Epithelial cell of proximal tubule (primary cell): ENCODE results near the gene MAST4. TPM values are rescaled to one million over a fixed set of nuclear protein-coding genes. Genes with fewer than 3 reads are reported as not detected.
A peak's percentile ranks its signal among the peaks of the same experiment; 100 is the strongest.

Experiments used
- DNase-seq: peaks from one replicate; pipeline ENCODE4 v3.0.0-alpha.2; 2011; ENCODE audit warnings: low read depth
- H3K4me3 ChIP-seq: 2 replicates; pipeline ENCODE4 v1.5.1; 2011; ENCODE audit warnings: low read depth, mild to moderate bottlenecking, low read length
- CTCF ChIP-seq: conservative IDR thresholded peaks from 2 replicates; pipeline ENCODE4 v1.5.1; 2012; ENCODE audit warnings: low read depth, mild to moderate bottlenecking, low read length
- total RNA-seq: library from RNA; depleted of rRNA; stranded (reverse); fragments of >200 nt; gene quantifications from 2 replicates; pipeline ENCODE4 v1.2.3, GENCODE V29; 2015

The MAST4 gene
- total RNA-seq, 1 donor from 2014 or later: 17.3 TPM

- DNase-seq: no peak
- no peak for TF ChIP-seq CTCF
- no peak overlapping the region for H3K4me3 ChIP-seq
Measured at GRCh38 chr5:66987540-66987939, 391.3 kb downstream of the MAST4 start.

- no peak overlapping the region for H3K4me3 ChIP-seq
- peak; percentile 79 for TF ChIP-seq CTCF
- no peak for DNase-seq
Measured at GRCh38 chr5:66987949-66988838, 392.0 kb downstream of the MAST4 start.

- DNase-seq: peak; percentile 82
- TF ChIP-seq CTCF: no peak
- H3K4me3 ChIP-seq: no peak overlapping the region
Measured at GRCh38 chr5:66989286-66989685, 393.1 kb downstream of the MAST4 start.

GRCh38 chr5:66989781-66990180 lies 393.6 kb downstream of the MAST4 start:
- no peak for DNase-seq

GRCh38 chr5:66991746-66992145 lies 395.6 kb downstream of the MAST4 start:
- no peak for TF ChIP-seq CTCF
- H3K4me3 ChIP-seq: no peak overlapping the region
- DNase-seq: no peak

More at GRCh38 chr5:66989781-66990180, 393.6 kb downstream of the MAST4 start:
- no peak for TF ChIP-seq CTCF
- H3K4me3 ChIP-seq: no peak overlapping the region

GRCh38 chr5:66992547-66992946 lies 396.4 kb downstream of the MAST4 start:
- DNase-seq: no peak
- no peak overlapping the region for H3K4me3 ChIP-seq
- no peak for TF ChIP-seq CTCF

GRCh38 chr5:66993448-66993847 lies 397.3 kb downstream of the MAST4 start:
- TF ChIP-seq CTCF: no peak
- DNase-seq: no peak
- H3K4me3 ChIP-seq: no peak overlapping the region
